ENCODE data around the gene NTNG2.

DNA sequence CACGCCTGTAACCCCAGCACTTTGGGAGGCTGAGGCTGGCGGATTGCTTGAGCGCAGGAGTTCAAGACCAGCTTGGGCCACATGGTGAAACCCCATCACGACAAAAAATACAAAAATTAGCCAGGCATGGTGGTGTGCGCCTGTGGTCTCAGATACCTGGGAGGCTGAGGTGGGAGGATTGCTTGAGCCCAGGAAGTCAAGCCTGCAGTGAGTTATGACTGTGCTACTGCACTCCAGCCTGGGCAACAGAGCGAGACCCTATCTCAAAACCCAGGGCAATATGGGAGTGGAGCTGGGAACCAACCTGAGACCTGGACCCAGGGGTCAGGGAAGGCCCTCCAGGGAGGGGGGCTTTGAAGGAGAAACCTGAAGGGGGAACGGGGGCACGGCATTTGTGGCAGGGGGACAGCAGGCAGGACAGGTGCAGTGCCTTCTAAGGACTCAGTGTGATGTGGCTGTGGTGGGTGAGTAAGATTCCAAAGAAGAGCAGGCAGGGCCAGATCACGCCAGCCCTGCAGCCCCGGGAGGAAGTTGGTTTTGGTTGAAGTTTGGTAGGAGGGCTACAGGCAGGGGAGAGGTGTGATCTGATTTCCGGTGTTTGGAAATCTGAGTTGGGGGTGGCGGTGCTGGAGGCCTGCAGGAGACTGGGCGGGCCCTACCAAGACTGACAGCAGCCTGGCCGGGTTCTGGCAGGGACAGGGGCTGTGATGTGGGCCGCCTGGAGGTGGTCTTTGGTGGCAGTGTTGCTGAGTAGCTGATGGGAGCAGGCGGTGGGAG, 46.2 kb downstream of the NTNG2 start:
- TF ChIP-seq, protein P1, sequence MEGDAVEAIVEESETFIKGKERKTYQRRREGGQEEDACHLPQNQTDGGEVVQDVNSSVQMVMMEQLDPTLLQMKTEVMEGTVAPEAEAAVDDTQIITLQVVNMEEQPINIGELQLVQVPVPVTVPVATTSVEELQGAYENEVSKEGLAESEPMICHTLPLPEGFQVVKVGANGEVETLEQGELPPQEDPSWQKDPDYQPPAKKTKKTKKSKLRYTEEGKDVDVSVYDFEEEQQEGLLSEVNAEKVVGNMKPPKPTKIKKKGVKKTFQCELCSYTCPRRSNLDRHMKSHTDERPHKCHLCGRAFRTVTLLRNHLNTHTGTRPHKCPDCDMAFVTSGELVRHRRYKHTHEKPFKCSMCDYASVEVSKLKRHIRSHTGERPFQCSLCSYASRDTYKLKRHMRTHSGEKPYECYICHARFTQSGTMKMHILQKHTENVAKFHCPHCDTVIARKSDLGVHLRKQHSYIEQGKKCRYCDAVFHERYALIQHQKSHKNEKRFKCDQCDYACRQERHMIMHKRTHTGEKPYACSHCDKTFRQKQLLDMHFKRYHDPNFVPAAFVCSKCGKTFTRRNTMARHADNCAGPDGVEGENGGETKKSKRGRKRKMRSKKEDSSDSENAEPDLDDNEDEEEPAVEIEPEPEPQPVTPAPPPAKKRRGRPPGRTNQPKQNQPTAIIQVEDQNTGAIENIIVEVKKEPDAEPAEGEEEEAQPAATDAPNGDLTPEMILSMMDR (IDR thresholded peaks at IDR 0.05; ENCODE audit: extremely low read depth in 1 of 2, insufficient read depth in 1 of 2, low read depth in 1 of 2, low read length in 2 of 2), result no peak
- no peak for TF ChIP-seq POLR2A (IDR thresholded peaks at IDR 0.05; ENCODE audit: low read depth, low read length)
- no peak for TF ChIP-seq EZH2 (IDR thresholded peaks at IDR 0.05; ENCODE audit: borderline replicate concordance, low read depth, low read length, severe bottlenecking)
- no peak for TF ChIP-seq POLR2AphosphoS5 (IDR thresholded peaks at IDR 0.05; ENCODE audit: insufficient read depth, low read depth, low read length)
- TF ChIP-seq JUN (IDR thresholded peaks at IDR 0.05; ENCODE audit: borderline replicate concordance, insufficient read depth, insufficient read length, low read depth), result no peak
- no peak for TF ChIP-seq MYC (IDR thresholded peaks at IDR 0.05; ENCODE audit: low read depth, low read length)
- TF ChIP-seq MAX (IDR thresholded peaks at IDR 0.05; ENCODE audit: insufficient read depth, insufficient read length), result no peak
